ENCODE data around the gene DDAH2. TPM values are rescaled to one million over a fixed set of nuclear protein-coding genes. Genes with fewer than 3 reads are reported as not detected.
"Not testable (repeated sequence)": the region's sequence is repeated elsewhere in the genome, so short reads cannot be mapped to it uniquely, and the experiment has no call there.

DDAH2 gene
- total RNA-seq, 1 donor from 2014 or later = 89.4 TPM

GRCh38 chr6:31713991-31714684, 15.0 kb downstream of the DDAH2 start:
- no peak for DNase-seq (ENCODE audit: low read depth, low spot score)

- DNase-seq (ENCODE audit: low read depth, low spot score) = no peak
Observed at GRCh38 chr6:31713465-31713864, 15.6 kb downstream of the DDAH2 start.

- DNase-seq (ENCODE audit: low read depth, low spot score) = no peak
Observed at GRCh38 chr6:31712296-31712695, 16.8 kb downstream of the DDAH2 start.

GRCh38 chr6:31711233-31711632, 17.9 kb downstream of the DDAH2 start:
- no peak for DNase-seq (ENCODE audit: low read depth, low spot score)

GRCh38 chr6:31710523-31711219, 18.4 kb downstream of the DDAH2 start:
- no peak for DNase-seq (ENCODE audit: low read depth, low spot score)

DNA sequence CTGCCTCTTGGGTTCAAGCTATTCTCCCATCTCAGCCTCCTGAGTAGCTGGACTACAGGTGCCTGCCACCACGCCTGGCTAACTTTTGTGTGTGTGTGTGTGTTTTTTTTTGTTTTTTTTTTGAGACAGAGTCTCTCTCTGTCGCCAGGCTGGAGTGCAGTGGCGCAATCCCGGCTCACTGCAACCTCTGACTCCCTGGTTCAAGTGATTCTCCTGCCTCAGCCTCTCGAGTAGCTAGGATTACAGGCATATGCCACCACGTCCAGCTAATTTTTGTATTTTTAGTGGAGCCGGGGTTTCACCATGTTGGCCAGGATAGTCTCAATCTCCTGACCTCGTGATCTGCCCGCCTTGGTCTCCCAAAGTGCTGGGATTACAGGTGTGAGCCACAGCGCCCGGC, 19.9 kb downstream of the DDAH2 start:
- DNase-seq (ENCODE audit: low read depth, low spot score) = not testable (repeated sequence)

- DNase-seq (ENCODE audit: low read depth, low spot score) = no peak
Observed at GRCh38 chr6:31708224-31708623, 20.9 kb downstream of the DDAH2 start.

DNA sequence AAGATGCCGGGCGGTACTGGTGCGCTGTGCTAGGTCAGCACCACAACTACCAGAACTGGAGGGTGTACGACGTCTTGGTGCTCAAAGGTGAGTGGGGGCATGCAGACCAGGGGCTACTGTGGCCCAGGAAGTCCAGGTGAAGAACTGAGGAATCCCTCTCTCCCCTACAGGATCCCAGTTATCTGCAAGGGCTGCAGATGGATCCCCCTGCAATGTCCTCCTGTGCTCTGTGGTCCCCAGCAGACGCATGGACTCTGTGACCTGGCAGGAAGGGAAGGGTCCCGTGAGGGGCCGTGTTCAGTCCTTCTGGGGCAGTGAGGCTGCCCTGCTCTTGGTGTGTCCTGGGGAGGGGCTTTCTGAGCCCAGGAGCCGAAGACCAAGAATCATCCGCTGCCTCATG, 21.4 kb downstream of the DDAH2 start:
- no peak for DNase-seq (ENCODE audit: low read depth, low spot score)

GRCh38 chr6:31706599-31706998, 22.5 kb downstream of the DDAH2 start, which contains the start of gene LY6G6F:
Gene LY6G6F, plus strand, starts transcription at chr6:31706866. Its CDS starts 41 bp downstream, at chr6:31706907.
- no peak for DNase-seq (ENCODE audit: low read depth, low spot score)

DNA sequence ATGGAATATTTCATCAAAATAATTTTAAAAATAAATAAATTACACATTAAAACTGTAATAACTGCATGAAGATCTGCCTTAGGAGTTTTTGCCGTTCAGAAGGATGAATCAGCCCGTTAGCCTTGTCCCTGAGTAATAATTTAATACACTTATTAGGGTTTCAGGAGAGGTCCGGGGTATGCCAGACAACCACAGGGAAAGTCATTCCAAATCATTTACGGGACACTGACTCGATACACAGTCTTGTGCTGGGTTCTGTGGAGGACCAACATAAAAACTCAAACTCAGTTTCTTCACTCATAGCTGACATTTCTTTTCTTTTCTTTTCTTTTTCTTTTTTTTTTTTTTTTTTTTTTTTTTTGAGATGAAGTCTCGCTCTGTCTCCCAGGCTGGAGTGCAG, 23.2 kb downstream of the DDAH2 start:
- DNase-seq (ENCODE audit: low read depth, low spot score) = no peak

DNA sequence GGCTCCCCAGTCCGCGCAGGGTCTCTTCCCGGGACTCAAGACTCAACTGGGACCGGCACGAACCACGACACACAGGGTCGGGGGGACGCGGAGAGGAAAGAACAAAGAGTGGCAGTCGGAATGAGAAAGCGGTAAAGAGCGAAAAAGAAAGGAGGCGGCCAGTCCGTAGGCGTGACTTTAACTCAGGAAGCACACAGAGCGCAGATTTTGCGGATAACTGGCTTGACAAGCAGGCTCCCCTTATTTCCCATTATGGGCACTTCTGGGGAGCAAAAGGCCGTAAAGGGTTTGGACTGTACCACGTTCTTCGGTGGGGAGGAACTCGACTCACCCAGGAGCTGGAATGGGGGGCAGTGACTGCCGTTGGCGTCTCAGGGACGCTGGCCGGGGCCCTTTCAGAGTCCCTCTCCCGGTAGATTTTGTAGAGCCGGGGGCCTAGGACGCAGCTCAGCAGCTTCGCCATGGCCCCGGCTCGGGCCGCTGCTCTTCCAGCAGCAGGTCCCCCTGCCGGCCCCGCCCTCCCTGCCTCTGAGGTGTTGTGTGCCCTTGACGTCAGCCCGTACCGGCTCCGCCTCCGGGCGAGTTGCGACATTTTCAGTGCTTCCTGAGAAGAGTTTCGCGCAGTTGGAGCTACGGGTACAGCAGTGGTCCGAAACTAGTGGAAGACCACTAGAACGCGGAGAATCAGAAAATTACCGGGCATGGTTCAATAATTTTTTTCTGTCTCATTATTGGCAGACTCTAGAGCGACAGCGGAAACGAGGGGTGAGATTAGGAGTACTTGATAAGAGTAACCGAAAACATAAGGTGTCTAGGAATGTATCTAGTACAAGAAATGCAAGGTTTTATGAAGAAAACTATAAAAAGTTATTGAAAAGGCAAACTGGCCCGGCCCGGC, 26.0 kb downstream of the DDAH2 start, which contains the start of gene ABHD16A:
Gene ABHD16A (minus strand): TSS at position 506 of the 898 bp plus-strand sequence. CDS start 43 bp downstream, at position 463.
- peak; percentile 96 for DNase-seq (ENCODE audit: low read depth, low spot score)

GRCh38 chr6:31702405-31702818, 26.7 kb downstream of the DDAH2 start:
- no peak for DNase-seq (ENCODE audit: low read depth, low spot score)

GRCh38 chr6:31701666-31702404, 27.3 kb downstream of the DDAH2 start:
- DNase-seq (ENCODE audit: low read depth, low spot score) = no peak

GRCh38 chr6:31700740-31701401, 28.2 kb downstream of the DDAH2 start:
- no peak for DNase-seq (ENCODE audit: low read depth, low spot score)

DNA sequence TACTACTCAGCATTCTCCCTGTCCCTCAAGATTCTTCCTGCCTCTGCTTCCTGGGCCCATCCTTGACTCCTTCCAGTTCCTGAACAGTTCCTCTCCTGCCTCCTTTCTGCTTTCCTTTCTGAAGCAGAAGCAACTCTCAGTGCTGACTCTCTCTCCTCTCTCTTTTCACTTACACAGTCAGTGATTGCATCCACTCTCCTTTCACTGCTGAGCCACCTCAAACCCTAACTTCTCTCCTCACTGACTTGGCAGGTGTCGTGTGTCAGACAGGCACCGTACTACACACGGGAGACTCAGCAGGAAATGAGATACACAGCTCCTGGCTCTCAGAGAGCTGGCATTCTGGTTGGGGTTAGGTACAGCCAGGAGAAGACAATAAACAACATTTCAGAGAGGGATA, 31.5 kb downstream of the DDAH2 start:
- no peak for DNase-seq (ENCODE audit: low read depth, low spot score)

DNA sequence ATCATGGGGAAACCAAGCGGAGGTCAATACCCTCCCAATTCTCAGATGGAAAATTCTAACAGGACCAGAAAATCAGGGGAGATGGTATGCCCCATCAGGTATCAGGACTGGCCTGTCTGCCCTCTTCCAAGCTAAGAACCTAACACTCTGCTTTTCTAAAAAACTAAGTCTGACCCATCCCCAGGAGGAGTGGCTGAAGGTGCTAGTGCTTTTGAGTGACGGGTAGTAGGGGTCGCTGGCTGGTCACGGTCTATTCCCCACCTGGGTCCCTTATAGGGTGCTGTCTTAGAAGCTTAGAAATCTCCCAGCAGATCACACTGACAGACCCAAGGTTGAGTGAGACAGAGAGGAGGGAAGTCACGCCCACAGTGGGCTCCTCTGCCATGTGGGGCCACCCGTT, 35.6 kb downstream of the DDAH2 start:
- DNase-seq (ENCODE audit: low read depth, low spot score) = no peak

DNA sequence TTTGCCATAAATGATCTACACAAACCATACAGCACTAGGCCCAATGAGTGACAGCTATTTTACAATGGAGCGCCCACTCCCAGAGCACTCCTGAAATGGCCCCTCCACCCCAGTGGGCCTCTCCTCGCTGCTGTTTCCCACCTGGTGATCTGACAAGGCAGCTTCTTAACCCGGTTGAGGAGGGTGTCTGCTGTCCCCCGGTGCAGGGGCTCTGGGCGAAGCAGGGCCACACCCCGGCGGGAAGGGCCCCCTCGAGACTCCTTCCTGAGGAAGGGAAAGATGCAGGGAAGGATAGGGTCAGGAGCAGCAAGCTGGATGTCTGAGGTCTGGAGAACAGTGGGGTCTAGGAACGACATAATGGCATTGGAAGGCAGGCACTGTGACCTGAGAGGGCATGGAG, 36.2 kb downstream of the DDAH2 start:
- DNase-seq (ENCODE audit: low read depth, low spot score) = no peak

- DNase-seq (ENCODE audit: low read depth, low spot score) = no peak
Observed at GRCh38 chr6:31692353-31692752, 36.7 kb downstream of the DDAH2 start.

DNA sequence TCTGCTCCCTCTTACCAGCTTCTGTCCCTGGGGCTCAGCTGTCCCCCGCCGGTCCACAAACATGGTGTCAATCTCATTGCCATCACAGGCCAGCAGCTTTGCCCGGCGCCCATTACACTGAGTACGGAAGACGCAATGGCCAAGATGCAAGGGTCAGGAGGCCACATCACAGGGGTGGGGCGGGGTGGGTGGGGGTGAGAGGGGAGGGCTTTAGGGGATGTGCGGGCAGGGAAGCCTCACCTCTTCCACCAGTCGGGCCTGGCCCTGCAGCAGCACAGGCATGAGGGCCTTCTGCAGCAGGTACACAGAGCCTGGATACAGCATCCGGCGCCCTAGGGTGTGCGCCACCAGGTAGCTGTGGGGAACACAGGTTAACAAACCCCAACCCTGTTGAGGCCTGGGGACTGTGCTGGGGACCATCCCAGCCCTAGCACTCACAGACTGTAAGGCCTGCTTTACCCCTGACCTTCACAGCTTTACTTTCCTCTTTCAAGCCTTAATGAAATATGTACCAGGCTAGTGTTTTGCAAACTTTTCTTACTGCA, 37.5 kb downstream of the DDAH2 start:
- DNase-seq (ENCODE audit: low read depth, low spot score) = no peak

GRCh38 chr6:31691078-31691463, 38.0 kb downstream of the DDAH2 start:
- no peak for DNase-seq (ENCODE audit: low read depth, low spot score)

Measured in pulmonary artery endothelial cell (primary cell).